Brain pericyte (primary cell): ENCODE results near the gene ZFR.
"Not testable (repeated sequence)": the region's sequence is repeated elsewhere in the genome, so short reads cannot be mapped to it uniquely, and the experiment has no call there.

Source experiments
- DNase-seq: peaks from one replicate; pipeline ENCODE4 v3.0.0-alpha.2; 2012; ENCODE audit warnings: low read depth, low spot score

Gene ZFR

GRCh38 chr5:32410630-32411029, 33.9 kb downstream of the ZFR start:
- no peak for DNase-seq

GRCh38 chr5:32406650-32407049, 37.9 kb downstream of the ZFR start:
- DNase-seq = no peak

- no peak for DNase-seq
Observed at GRCh38 chr5:32405507-32405906, 39.0 kb downstream of the ZFR start.

DNA sequence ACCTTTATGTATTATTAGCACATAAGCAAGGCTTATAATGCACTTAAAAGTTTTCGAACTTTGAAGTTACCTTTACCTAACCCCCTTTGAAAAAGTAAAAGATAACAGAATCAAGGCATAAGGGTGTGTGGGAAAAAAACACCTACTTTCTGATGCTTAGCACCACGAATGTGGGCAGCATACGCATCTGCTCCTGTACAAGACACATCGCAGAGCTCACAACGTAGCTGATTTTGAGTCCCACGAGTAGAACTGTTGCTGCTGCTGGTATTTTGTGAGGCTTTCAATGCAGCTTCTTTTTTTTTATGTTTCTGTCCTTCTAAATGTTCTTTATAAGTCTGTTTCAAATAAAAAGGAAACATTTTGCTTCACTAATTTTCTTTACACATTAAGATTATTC, 40.8 kb downstream of the ZFR start:
- DNase-seq = no peak

- DNase-seq = no peak
Observed at GRCh38 chr5:32400401-32400800, 44.1 kb downstream of the ZFR start.

- not testable (repeated sequence) for DNase-seq
Observed at GRCh38 chr5:32398754-32399153, 45.8 kb downstream of the ZFR start.

DNA sequence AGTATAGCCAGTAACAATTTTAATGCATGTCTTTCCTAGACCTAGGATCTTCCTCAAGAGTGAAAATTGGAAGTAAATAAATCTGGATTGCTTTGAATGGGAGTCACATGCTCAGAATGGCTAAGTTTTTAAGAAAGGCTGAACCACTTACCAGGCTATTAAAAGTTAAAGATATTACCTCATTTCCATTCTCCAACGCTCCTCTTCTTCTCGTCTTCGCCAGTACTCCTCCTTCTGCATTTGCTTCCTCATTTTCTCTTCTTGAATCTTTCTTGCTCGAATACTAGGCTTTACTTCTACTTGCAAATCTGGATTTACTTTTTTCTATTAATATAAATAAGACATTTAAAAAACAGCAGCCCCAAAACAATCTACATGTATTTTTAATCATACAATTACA, 49.6 kb downstream of the ZFR start:
- no peak for DNase-seq

GRCh38 chr5:32392039-32392438, 52.5 kb downstream of the ZFR start:
- no peak for DNase-seq

DNA sequence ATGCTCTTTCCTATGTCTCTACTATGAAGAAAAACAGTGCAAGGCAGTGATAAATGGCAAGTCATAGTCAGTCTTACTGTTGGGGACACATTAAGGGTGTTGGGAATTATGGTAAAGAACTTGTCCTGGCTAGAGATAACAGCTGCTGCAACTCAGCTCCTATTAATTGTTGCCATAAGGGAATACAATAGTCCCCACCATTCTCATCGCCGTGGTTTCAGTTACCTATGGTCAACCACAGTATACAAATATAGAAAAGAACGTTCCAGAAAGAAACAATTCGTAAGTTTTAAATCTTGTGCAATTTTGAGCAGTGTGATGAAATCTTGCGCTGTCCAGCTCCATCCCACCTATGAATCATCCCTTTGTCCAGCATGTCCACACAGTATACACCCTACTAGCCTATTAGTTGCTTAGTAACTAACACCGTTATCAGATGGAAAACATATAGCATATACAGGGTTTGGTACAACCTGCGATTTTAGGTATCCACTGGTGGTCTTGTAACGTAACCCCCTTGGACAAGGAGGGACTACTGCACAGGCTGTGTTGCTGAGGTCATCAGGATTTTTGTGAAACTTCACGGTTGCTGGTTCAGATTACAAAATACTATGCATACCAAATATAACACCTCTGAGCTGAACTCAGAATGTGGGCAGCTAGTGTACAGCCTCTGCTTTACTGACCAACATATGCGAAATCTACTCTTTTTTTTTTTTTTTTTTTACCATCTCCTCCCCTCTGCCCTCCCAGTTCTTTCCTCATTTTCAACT, 53.5 kb downstream of the ZFR start:
- no peak for DNase-seq

- DNase-seq = no peak
Observed at GRCh38 chr5:32388432-32389129, 56.0 kb downstream of the ZFR start.

DNA sequence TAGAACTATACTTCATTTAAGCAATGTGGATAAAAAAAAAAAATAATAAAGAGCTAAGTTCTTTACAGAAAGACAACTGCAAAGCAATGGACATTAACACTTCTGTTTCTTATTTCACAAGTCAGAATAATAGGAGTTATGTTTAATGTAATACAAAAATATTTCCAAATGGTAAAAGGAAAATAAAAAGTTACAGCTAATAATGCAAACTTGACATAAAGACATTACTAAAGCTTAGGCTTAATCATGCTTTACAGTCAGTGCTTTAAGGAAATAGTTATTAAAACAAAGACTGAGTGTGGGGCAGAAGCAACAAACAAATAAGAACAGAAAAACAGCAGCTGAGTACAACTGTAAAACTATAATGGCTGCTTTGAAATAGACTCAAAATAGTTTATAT, 56.7 kb downstream of the ZFR start:
- DNase-seq = no peak

DNA sequence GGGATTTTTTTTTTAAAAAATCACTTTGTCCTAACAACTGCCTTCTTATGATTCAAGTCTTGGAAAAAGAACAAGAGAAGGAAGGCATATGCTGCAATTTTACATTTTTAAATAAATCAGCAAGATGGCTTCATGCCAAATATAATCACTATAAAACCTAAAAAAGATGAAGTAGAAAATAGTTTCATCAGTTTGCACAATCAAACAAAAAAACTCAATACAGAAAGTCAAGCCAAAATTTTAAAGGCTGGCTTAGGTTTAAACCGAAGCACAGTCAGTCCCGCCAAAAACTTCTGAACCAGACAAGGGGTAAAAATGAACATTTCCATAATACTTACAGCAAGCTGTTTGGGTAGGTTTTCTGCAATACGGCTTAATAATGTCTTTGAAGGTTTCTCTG, 57.3 kb downstream of the ZFR start:
- no peak for DNase-seq

DNA sequence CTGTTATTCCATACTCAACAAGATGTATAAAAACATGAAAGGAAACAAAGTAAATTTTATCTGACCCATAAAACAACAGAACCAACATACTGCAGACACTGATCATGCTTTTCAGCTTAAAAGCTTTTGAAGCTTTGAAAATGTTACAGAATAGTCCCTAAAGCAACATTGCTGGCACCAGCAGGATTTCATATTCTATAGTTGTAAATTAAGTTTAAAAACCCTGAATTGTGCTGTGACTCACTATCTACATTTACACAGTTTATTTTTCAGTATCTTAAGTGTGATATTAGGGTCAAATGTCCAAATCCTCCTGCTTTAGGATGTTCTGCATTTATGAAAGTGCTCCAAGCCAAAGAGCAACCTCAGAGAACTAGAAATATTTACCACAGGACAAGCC, 59.9 kb downstream of the ZFR start:
- DNase-seq = no peak

- DNase-seq = no peak
Observed at GRCh38 chr5:32383586-32383985, 61.0 kb downstream of the ZFR start.

- no peak for DNase-seq
Observed at GRCh38 chr5:32383065-32383464, 61.5 kb downstream of the ZFR start.

GRCh38 chr5:32379421-32379820, 65.1 kb downstream of the ZFR start:
- no peak for DNase-seq

- DNase-seq = no peak
Observed at GRCh38 chr5:32378966-32379365, 65.6 kb downstream of the ZFR start.

DNA sequence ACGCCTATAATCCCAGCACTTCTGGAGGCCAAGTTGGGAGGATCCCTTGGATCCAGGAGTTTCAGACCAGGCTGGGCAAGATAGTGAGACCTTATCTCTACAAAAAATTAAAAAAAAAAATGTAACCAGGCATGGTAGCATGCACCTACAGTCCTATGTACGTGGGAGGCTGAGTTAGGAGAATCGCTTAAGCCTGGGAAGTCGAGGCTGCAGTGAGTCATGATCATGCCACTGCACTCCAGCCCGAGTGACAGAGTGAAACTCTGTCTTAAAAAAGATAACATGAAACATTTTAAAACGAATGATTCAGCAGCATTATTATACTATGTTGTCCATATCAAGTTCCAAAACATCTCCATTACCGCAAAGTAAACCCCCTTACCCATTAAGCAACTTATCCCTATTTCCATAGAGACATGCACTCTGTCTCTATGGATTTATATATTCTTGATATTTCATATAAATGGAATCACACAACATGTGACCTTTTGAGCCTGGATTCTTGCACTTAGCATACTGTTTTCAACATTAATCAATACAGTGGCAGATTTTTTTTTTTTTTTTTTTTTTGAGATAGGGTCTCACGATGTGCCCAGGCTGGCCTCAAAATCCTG, 74.9 kb downstream of the ZFR start:
- no peak for DNase-seq

DNA sequence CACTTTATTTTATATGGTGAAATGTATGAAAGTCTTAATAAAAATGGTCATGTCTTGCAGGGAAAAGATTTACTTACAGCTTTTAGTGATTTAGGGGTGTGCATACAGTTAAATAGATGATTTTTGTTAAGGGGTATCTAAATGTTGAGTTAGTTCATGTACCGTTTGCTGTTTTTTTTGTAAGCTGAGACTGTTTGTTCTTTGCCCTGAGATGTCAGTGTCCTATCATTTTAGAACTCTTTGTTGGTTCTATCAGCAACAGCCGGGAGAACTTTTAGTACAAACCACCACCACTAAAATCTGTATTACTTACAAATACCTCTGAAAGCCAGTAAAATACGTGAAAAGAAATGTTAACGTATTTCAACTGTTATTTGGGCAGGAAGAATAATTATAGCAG, 75.5 kb downstream of the ZFR start:
- DNase-seq = no peak

DNA sequence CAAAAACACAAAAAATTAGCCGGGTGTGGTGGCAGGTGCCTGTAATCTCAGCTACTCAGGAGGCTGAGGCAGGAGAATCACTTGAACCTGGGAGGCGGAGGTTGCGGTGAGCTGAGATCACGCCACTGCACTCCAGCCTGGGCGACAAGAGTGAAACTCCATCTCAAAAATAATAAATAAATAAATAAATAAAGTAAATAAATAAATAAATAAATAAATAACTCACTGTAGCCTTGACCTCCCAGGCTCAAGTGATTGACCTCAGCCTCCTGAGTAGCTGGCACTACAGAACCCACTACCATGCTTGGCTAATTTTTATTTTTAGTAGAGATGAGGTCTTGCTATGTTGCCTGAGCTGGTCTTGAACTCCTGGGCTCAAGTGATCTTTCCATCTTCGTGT, 77.3 kb downstream of the ZFR start:
- not testable (repeated sequence) for DNase-seq

DNA sequence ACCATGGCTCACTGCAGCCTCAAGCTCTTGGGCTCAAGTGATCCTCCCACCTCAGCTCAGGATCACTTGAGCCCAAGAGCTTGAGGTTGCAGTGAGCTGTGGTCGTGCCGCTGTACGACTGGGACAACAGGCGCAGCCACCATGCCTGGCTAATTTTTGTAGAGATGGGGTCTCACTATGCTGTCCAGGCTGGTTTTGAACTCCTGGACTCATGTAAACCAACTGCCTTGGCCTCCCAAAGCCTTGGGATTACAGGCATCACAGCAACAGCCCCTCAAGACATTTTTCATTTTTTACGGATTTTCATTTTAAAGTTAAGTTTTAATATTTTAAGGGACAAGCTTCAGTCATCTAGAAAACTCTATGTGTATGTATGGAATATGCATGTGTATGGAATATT, 78.9 kb downstream of the ZFR start:
- DNase-seq = no peak

GRCh38 chr5:32363030-32363429, 81.5 kb downstream of the ZFR start:
- DNase-seq = no peak

GRCh38 chr5:32362527-32362926, 82.0 kb downstream of the ZFR start:
- DNase-seq = no peak
